Myocyte (in vitro differentiated cells): ENCODE results near the gene GALNT8. TPM values are rescaled to one million over a fixed set of nuclear protein-coding genes. Genes with fewer than 3 reads are reported as not detected.
A peak's percentile ranks its signal among the peaks of the same experiment; 100 is the strongest.
"Not testable (repeated sequence)": the region's sequence is repeated elsewhere in the genome, so short reads cannot be mapped to it uniquely, and the experiment has no call there.

Experiments
- DNase-seq: peaks from one replicate; pipeline ENCODE4 v3.0.0-alpha.2; 2012; ENCODE audit warnings: low read depth
- polyA plus RNA-seq: library from polyadenylated mRNA; unstranded; fragments of >200 nt; gene quantifications from one replicate; pipeline ENCODE4 v1.2.1, GENCODE V29; 2012; ENCODE audit warnings: missing spikeins
- total RNA-seq: library from RNA; depleted of rRNA; stranded (reverse); fragments of >200 nt; gene quantifications from 2 replicates; pipeline ENCODE4 v1.2.3, GENCODE V29; 2014

The GALNT8 gene, protein sequence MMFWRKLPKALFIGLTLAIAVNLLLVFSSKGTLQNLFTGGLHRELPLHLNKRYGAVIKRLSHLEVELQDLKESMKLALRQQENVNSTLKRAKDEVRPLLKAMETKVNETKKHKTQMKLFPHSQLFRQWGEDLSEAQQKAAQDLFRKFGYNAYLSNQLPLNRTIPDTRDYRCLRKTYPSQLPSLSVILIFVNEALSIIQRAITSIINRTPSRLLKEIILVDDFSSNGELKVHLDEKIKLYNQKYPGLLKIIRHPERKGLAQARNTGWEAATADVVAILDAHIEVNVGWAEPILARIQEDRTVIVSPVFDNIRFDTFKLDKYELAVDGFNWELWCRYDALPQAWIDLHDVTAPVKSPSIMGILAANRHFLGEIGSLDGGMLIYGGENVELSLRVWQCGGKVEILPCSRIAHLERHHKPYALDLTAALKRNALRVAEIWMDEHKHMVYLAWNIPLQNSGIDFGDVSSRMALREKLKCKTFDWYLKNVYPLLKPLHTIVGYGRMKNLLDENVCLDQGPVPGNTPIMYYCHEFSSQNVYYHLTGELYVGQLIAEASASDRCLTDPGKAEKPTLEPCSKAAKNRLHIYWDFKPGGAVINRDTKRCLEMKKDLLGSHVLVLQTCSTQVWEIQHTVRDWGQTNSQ
- not detected in 2 replicates for total RNA-seq
- polyA plus RNA-seq = not detected

DNA sequence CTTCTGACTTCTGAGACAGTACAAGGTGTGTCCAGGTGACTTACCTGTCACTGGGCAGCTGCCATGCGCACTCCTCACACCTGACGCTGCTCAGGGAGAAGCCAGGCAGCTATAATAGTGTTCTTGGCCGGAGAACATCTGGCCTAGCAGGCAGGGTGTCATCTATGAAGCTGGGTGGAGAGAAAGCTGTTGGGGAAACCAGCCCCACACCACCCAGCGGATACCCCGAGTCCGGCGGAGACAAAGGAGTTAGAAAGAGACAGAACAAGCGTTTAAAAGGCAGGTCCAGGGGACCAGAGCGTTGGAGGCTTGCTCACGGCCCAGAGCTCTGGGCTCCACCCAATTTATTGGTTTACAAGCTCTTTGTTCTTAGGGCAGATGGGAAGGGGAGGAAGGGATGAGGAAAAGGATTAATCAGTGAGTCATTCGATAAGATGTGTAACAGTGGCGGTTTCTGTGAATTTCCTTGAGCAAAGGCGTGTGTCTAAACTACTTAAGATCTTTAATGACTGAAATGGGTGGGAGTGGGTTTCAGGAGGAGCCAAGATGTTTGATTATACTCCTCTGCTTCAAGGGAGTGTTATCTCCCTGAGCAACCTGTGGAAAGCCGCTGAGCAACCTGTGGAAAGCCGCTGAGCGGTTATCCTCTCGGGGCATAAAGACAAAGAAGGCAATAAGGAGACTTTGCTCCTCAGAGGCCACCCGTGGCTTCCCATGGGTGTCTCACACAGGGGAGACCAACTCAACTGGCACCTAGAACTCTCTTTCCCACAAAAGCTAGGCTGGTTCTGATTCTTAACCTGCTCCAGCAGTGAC lies at the start of gene GALNT8:
TSS of gene GALNT8 (plus strand) at position 580 of the 816 bp plus-strand sequence. CDS start 278 bp downstream, outside the sequence.
- DNase-seq = no peak

DNA sequence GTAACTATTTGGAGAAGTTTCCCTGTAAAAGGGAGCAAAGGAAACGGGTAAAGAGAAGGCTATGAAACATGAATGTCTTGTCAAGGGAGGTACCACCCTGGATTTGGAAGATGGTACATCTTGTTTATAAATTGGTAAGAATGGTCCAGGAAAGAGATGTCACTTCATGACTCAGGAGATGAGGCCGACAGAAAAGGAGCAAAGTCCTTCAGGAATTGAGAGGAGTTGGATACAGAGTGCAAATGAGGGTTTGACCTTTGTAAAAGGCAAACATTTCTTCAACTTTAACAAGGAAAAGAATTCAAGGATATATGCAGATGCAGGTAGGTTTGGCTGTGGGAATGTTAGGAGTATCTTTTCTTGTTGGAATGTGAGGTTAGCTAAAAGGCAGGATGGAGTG lies 40.5 kb upstream of the GALNT8 start:
- no peak for DNase-seq

DNA sequence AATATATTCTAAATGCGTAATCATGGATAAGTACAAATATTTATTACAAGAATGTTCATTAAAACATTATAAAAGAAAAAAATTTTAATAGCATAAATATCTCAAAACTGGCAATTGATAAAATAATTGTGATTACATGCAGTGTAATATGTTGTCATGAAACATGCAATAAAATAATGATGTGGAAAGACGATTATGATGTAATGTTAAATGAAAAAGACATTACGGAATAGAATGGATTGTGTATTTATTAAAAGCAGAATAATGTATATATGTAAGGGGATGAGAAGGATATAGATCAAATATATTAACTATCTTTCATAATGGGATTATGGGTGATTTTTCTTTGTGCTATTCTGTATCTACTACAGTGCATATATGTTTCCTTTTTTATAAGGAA lies 38.5 kb upstream of the GALNT8 start:
- DNase-seq = no peak

DNA sequence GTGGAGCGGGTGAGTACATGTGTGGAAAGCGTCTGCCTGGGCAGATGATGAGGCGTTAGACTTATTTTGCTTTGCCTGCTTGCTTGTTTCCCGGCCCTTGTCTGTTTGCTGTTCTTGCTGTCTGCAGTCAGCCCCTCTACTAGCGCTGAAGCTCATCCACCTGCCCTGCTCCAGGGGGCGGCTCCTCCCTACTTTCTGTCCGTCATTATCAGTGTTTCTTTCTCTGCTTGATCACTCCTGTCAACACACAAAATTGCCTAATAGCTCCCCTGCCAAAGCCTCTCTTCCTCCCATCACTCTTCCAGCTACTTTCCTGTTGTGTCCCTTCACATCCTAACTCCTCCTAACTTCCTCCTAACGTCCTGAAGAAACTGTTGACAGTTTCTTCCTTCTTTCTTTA lies 34.9 kb upstream of the GALNT8 start:
- DNase-seq = no peak

DNA sequence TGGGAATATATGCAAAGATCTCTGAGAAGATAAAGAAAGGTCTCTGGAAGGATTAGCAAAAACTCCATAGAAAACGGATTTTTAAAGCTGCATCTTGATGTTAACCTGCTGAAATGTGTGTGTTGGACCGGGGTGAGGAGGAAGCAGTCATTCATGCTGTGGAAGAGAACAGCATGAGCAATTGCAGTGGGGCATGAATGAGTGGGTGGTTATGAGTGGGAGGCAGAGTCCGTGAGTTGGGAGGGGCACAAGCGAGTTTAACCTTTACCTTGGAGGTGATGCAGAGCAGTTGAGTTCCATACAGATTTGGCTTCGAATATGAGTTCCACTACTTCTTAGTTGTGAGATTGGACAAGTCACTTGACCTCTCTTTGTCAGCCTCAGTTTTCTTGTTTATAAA lies 29.4 kb upstream of the GALNT8 start:
- DNase-seq = no peak

DNA sequence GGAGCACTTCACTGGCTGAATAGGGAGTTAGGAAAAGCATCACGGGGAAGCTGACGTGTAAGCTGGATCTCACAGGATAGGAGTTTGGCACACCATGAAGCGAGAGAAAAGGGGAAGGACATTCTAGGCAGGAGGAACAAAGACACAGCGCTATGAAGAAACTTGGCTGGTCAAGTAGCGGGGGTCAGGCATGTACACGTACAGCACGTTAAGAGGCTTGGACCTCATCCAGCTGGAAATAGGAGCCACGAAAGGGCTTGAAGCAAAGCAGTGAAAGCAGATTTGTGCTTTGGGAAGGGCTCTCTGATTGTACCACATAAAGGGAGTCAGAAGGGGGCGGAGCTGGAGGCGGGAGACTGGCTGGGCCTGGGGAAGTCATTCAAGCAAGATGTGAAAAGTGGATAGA lies 19.6 kb upstream of the GALNT8 start:
- DNase-seq = no peak

DNA sequence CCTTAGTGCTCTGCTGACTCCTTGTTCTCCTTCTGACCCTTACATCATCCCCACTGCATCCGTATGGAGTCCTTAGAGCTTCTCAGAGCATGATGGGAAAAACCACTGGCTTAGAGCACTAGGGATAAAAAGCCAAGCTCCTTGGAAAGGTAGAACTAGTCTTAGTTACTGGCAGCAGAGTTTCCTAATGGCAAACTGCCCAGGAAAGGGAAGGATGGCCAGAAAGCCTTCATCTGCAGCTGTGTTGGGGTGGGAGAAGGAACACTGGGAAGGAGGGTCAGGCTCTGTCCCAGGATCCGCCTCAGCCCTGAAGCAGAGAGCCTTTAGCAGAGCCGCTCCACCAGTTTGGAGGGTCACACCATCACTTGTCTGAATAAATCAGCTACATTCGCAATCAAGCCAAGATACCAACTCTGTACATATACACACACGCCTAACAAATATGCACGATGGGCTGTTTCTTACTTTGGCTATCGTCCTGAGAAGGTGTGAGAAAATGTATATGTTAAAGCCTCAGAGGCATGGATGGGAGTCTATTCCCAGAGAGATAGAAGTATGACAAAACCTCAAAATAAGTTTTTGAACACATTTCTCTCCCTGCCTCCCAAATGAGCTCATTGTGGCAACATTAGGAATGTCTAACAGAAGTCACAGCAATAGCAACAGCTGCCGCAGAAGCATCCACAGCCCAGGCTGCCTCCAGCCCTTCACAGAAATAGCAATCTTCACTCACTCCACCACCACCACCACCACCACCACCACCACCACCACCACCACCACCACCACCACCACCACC lies 18.6 kb upstream of the GALNT8 start:
- peak; percentile 65 for DNase-seq

DNA sequence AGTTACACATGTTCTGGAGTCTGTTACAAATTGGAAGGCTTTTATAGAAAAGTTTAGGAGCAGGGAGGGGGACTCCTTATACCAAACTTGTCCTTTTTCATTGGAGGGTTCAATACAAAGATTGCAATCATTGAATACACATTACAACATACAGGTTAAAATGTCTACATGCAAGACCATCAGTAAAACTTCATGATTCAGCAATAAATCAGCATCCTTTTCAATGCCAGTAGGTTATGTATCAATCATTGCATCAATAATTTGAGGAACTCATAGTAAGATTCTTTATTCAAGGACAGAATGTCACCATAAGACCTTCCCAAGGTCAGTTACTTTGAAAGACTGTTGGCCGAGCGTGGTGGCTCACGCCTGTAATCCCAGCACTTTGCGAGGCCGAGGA lies 16.5 kb upstream of the GALNT8 start:
- no peak for DNase-seq

DNA sequence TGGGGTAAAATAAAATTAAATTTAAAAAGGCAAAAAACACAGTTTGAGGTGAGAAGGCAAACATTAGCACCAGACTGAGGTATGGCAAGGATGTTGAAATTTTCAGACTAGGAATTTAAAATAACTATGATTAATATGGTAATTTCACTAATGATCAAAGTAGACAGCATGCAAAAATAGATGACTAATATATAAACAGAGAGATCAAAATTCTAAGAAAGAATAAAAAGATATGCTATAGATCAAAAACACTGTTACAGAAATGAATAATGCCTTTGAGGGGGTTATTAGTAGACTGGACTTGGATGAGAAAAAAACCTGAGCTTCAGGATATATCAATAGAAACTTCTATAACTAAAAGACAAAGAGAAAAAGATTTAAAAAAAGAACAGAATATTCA lies 14.4 kb upstream of the GALNT8 start:
- DNase-seq = no peak

DNA sequence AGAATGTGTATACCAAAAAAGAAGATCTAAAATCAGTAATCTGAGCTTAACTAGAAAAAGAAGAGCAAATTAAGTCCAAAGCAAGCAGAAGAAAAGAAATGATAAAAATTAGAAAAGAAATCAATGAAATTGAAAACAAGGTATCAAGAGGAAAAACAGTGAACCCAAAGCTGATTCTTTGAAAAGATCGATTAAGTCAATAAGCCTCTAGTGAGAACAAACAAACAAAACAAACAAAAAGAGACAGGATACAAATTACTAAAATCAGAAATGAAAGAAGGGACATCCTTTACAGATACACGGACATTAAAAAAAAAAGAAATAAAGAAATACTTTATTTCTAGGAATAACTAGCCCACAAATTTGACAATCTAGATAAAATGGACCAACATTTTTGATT lies 12.9 kb upstream of the GALNT8 start:
- no peak for DNase-seq

DNA sequence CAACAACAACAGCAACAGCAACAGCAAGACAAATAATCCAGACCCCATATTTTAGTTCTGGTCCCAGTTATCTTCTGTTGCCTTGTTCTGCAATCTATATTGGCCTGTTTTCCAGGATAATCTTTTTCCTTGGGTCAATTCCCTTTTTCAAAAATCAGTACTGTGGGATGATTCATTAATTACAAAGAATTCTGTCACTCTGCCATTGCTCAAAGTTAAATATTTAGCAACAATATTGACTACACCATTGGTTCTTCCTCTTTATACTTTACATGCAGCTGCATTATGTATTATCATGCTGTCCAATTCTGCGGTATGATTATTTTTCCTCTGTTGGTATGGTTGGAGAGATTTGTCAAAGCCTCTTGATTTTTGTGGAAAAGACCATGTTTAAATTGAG lies 10.1 kb upstream of the GALNT8 start:
- no peak for DNase-seq

DNA sequence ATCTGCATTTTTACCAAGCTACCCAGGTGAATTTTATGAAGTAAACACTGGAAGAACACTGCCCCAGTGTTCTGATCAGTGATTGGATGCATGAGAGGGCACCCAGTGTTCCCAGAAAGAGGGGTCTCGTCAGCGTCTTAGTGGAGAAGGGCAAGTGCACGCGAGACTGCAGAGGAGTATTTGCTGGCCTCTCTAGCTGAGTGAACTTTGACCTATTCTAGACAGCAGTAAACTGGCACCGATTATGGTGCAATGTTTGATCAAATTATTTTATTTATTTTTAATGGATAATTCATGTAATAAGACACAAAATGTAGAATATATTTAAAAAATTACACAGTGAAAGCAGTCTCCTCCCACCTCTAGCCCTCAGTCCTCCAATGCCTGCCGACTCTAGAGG lies 5.3 kb upstream of the GALNT8 start:
- DNase-seq = no peak

DNA sequence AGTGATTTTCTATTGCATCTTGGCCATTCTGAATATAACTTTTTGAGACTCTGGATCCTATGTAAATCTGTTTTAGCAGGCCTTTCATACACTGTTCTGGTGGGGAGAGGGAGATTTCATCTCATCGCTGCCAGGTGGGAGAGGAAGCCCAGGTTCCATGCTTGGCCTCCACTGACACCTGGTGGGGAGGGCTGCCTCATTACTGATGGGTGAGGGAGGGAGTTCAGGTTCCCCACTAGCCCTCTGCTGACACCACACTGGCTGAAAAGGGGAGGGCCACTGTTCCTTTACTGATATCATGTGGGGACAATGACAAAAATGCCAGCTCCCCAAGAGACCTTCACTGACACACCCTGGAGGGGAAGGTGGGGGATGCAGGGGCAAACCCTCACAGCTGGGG lies 2.4 kb upstream of the GALNT8 start:
- DNase-seq = no peak

DNA sequence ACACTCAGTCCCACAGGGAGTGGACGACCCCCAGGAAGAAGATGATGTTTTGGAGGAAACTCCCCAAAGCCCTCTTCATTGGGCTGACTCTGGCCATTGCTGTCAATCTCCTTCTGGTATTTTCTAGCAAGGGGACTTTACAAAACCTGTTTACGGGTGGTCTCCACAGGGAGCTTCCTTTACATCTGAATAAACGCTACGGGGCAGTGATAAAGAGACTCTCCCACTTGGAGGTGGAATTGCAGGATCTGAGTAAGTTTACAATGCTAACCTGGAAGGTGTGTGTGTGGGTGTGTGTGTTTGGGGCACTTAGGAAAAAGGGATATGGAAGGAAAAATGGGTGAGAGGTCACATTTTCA lies 416 bp downstream of the GALNT8 start:
- no peak for DNase-seq

DNA sequence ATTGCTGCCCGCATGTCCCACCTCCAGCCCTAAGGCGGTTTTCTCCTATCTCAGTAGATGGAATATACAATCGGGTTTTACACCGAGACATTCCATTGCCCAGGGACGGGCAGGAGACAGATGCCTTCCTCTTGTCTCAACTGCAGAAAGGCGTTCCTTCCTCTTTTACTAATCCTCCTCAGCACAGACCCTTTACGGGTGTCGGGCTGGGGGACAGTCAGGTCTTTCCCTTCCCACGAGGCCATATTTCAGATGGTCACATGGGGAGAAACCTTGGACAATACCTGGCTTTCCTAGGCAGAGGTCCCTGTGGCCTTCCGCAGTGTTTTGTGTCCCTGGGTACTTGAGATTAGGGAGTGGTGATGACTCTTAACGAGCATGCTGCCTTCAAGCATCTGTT lies 1.4 kb downstream of the GALNT8 start:
- not testable (repeated sequence) for DNase-seq

DNA sequence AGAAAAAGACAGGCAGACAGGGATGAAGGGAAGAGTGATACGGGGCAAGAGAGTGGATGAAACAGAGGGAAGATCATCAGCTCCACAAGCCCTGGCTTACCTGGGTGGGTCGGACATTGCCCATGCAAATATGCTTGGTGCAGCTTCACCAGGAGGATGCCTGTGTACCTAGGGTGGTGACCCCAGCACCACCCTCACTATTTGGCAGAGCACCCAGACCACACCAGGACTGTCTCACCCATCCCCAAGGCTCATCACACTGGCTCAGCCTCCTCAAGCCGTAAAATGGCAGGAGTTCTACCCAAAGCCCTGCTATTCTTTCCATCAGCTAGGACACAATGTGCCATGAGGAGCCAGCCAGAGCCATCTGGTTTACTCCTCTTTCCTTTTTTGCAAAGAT lies 3.0 kb downstream of the GALNT8 start:
- no peak for DNase-seq

DNA sequence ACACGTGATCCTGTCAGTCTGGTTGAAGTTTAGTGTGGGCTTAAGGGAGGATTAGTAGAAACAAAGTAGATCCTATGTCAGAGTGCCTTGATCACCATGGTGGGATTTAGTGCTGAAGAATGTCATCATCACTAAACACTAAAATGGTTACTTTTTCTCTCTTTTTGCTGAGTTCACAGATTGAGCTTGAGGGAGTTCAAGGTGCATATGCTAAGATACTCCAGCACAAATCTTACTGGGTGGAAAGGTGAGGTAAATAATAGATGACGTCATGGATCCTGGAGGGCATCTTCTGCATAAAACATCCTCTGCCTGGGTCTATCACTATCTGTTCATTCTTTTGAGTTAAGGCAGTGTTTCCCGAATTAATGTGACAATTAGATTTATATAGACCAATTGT lies 4.9 kb downstream of the GALNT8 start:
- DNase-seq = no peak

DNA sequence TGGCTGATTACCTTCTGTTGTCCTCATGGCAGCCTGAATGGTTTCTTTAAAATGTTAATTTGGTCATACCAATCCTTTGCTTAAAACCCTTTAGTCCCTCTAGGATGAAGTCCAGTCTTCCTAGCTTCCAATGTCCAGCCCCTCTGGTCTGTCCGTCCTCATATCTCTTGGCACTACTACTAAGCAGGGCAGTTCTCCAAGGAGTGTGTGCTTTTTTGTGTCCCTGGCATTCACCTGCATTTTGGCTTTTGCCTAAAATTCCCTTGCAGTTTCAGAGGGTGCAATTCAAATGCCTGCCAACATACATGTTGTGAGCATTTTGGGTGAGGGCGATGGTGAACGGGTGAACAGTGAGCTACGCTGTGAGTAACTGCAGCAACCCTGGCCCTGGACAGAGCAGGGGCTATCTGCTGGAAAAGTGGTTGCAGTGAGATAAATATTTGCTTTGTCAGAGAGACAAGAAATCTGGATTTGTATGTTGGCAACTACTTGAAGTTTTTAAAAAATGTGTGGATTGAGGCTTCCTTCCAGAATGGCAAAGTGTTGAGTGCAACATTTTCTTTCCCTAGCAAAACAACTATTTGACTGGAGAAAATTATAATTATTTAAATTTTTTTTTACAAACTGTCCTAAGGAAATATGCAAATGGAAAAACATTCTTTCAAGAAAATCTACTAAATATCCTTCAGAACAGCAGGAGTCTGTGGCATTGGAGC lies 14.6 kb downstream of the GALNT8 start:
- no peak for DNase-seq

DNA sequence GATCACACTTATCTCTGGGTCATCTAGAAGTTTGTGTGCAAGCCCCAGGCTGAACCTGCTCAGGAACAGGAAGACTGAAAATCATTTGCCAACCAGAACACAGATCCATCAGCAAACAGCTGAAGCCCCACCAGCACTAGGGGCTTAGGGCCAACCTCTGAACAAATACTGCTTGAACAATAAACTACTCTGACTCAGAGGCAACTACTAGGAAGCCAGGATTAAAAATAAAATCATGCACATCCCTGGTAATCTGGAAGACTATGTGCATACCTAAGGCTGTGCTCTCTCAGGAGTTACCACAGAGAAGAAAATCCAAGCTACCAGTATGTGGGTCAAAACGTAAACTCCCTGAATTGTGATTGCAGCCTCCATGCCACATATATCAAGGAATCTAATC lies 15.9 kb downstream of the GALNT8 start:
- no peak for DNase-seq

DNA sequence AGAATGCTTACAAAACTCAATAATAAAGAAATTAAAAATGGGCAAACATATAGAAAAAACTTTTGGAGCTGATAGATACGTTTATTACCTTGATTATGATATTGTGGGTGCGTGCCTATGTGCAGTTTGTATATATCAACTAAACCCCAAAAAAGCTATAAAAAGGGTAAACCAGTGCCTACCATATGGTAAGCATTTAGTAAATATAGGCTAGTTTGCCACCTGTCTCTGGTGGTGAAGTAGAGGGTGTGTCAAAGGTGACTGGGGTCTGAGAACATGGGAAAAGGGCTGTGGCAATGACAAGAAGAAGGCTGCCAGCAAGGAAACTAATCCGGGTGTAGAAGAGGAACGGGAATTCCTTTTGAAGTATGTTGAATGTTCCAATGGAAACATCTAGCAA lies 18.3 kb downstream of the GALNT8 start:
- no peak for DNase-seq
